GM12878 (cell line): ENCODE measurements around the gene TBC1D5. TPM values are rescaled to one million over a fixed set of nuclear protein-coding genes. Genes with fewer than 3 reads are reported as not detected.

ENCODE experiments used
- ATAC-seq: fragments of 200-7000 bp; cut with Tn5 transposase; 3 replicates; pipeline ENCODE4 v1.9.1; 2020; ENCODE audit warnings: mild to moderate bottlenecking, moderate library complexity
- BruUV-seq: library from RNA; stranded (reverse); fragments of 400-500 nt; replicated peaks from 2 replicates; lab custom pipeline; 2021; lab: Mats Ljungman, UMichigan
- CTCF ChIA-PET: fragments of 300-600 bp; sonication (Branson Sonifier 250); formaldehyde crosslinking; extraction: SDS; loops from one replicate; lab custom pipeline; 2021; ENCODE audit warnings: inconsistent platforms; lab: Yijun Ruan, JAX
- POLR2A ChIA-PET: fragments of 350-600 bp; formaldehyde crosslinking; extraction: SDS; loops from one replicate; lab custom pipeline; 2021; ENCODE audit warnings: inconsistent platforms; lab: Charles Lee
- RAD21 ChIA-PET: fragments of 300-600 bp; sonication (Branson Sonifier 250); formaldehyde crosslinking; loops from one replicate; lab custom pipeline; 2023; ENCODE audit warnings: antibody characterized with exemption; ENCODE audit not compliant: unreplicated experiment; lab: Charles Lee
- SMC1A ChIA-PET: fragments of 300-600 bp; sonication (Branson Sonifier 250); formaldehyde crosslinking; loops from one replicate; lab custom pipeline; 2023; ENCODE audit not compliant: unreplicated experiment, uncharacterized antibody; lab: Charles Lee
- DNase-seq: peaks from one replicate; pipeline ENCODE4 v3.0.0-alpha.2; 2011; ENCODE audit warnings: low read depth, low spot score
- FAIRE-seq: peaks from 3 replicates; lab custom pipeline; 2011; peaks lifted over from hg19 to GRCh38; lab: Jason Lieb, UNC
- H2AFZ ChIP-seq: 2 replicates; pipeline ENCODE4 v1.6.0; 2011; ENCODE audit warnings: low read depth, low read length, control low read depth; ENCODE audit not compliant: control insufficient read depth
- H3K27ac ChIP-seq: 2 replicates; pipeline ENCODE4 v1.5.1; 2011; ENCODE audit warnings: control low read depth; ENCODE audit not compliant: control insufficient read depth, insufficient read depth
- H3K27me3 ChIP-seq, 2 experiments: replicated peaks in 1 of 2; 2 replicates each; pipeline versions ENCODE4 v1.6.0 to v1.6.1; 2011; ENCODE audit warnings: low read length in 1 of 2; ENCODE audit not compliant: control insufficient read depth in 2 of 2, insufficient read depth in 2 of 2
- H3K36me3 ChIP-seq, 2 experiments: 2 replicates each; pipeline ENCODE4 v1.5.1; 2011; ENCODE audit warnings: low read length in 1 of 2; ENCODE audit not compliant: control insufficient read depth in 2 of 2, insufficient read depth in 2 of 2
- H3K4me1 ChIP-seq: 2 replicates; pipeline ENCODE4 v1.6.1; 2011; ENCODE audit warnings: mild to moderate bottlenecking, low read length, moderate library complexity, mixed read lengths; ENCODE audit not compliant: control insufficient read depth, insufficient read depth
- H3K4me2 ChIP-seq: 2 replicates; pipeline ENCODE4 v1.6.0; 2011; ENCODE audit warnings: control low read depth; ENCODE audit not compliant: control insufficient read depth, insufficient read depth
- H3K4me3 ChIP-seq: fragments of 200-600 bp; sonication (generic); 2 replicates; pipeline ENCODE4 v1.5.1; 2016
- H3K79me2 ChIP-seq: 2 replicates; pipeline ENCODE4 v1.6.0; 2011; ENCODE audit warnings: low read length; ENCODE audit not compliant: control insufficient read depth, insufficient read depth
- H3K9ac ChIP-seq: 2 replicates; pipeline ENCODE4 v1.8.0; 2011; ENCODE audit warnings: low read length, control low read depth, mixed read lengths; ENCODE audit not compliant: control insufficient read depth, insufficient read depth
- H3K9me3 ChIP-seq: replicated peaks from 3 replicates; pipeline ENCODE4 v1.5.1; 2011; ENCODE audit warnings: mild to moderate bottlenecking, low read length; ENCODE audit not compliant: control insufficient read depth, insufficient read depth
- H4K20me1 ChIP-seq: 2 replicates; pipeline ENCODE4 v1.6.0; 2011; ENCODE audit not compliant: control insufficient read depth, insufficient read depth
- CEBPZ ChIP-seq: fragments of 150-350 bp; IDR thresholded peaks from 2 replicates; pipeline ENCODE4 v1.6.1; 2016; ENCODE audit warnings: low read depth, low read length
- EP300 ChIP-seq, 2 experiments: fragments of 150-350 bp in 1 of 2; IDR thresholded peaks; 2 replicates each; pipeline ENCODE4 v1.6.1; 2011 to 2012; ENCODE audit warnings: low read depth in 2 of 2, low read length in 2 of 2, borderline replicate concordance in 1 of 2, improper control_type of control experiment in 1 of 2, inconsistent platforms in 1 of 2; ENCODE audit not compliant: control insufficient read depth in 1 of 2
- FOXM1 ChIP-seq: IDR thresholded peaks from 2 replicates; pipeline ENCODE4 v1.6.1; 2012; ENCODE audit warnings: low read depth, mild to moderate bottlenecking, inconsistent platforms, low read length, moderate library complexity
- GATAD2B ChIP-seq: fragments of 450-650 bp; conservative IDR thresholded peaks from 2 replicates; pipeline ENCODE4 v1.6.1; 2017; ENCODE audit warnings: low read depth, mild to moderate bottlenecking, moderate library complexity
- IRF3 ChIP-seq: fragments of 450-650 bp; IDR thresholded peaks from 2 replicates; pipeline ENCODE4 v1.6.1; 2014; ENCODE audit warnings: mild to moderate bottlenecking
- JUNB ChIP-seq: IDR thresholded peaks from 2 replicates; pipeline ENCODE4 v1.6.1; 2016; ENCODE audit warnings: antibody characterized with exemption, mild to moderate bottlenecking
- KDM1A ChIP-seq: fragments of 200-600 bp; sonication (generic); IDR thresholded peaks from 2 replicates; pipeline ENCODE4 v1.6.1; 2016; ENCODE audit warnings: borderline replicate concordance
- MTA3 ChIP-seq: IDR thresholded peaks from 2 replicates; pipeline ENCODE4 v1.6.1; 2012; ENCODE audit warnings: low read length, inconsistent platforms, borderline replicate concordance
- NFIC ChIP-seq: IDR thresholded peaks from 2 replicates; pipeline ENCODE4 v1.6.1; 2012; ENCODE audit warnings: low read depth, mild to moderate bottlenecking, inconsistent platforms, low read length, moderate library complexity
- PAX5 ChIP-seq: IDR thresholded peaks from 2 replicates; pipeline ENCODE4 v1.6.1; 2011; ENCODE audit warnings: low read depth, low read length, borderline replicate concordance
- RB1 ChIP-seq: fragments of 450-650 bp; formaldehyde crosslinking; IDR thresholded peaks from 2 replicates; pipeline ENCODE4 v1.6.1; 2017; ENCODE audit warnings: mild to moderate bottlenecking, borderline replicate concordance
- SRF ChIP-seq, 2 experiments: IDR thresholded peaks; 2 replicates each; pipeline ENCODE4 v1.6.1; 2011; ENCODE audit warnings: low read depth in 2 of 2, low read length in 2 of 2, mild to moderate bottlenecking in 1 of 2, moderate library complexity in 1 of 2
- SUPT20H ChIP-seq: IDR thresholded peaks from 2 replicates; pipeline ENCODE4 v1.6.1; 2011; ENCODE audit warnings: low read depth, mild to moderate bottlenecking, low read length, moderate library complexity, borderline replicate concordance; ENCODE audit not compliant: control insufficient read depth
- TAF1 ChIP-seq: IDR thresholded peaks from 2 replicates; pipeline ENCODE4 v1.6.1; 2011; ENCODE audit warnings: mild to moderate bottlenecking, low read depth, low read length, borderline replicate concordance
- TCF7 ChIP-seq: IDR thresholded peaks from 2 replicates; pipeline ENCODE4 v1.6.1; 2014; ENCODE audit warnings: antibody characterized with exemption, borderline replicate concordance
- ZNF622 ChIP-seq: fragments of 450-650 bp; IDR thresholded peaks from 2 replicates; pipeline ENCODE4 v1.6.1; 2017; ENCODE audit warnings: mild to moderate bottlenecking, inconsistent platforms
- WGBS: methylation state at CpG from one replicate; pipeline ENCODE4 v1.1.6; 2016; ENCODE audit warnings: low lambda C conversion rate; ENCODE audit not compliant: insufficient replicate concordance, insufficient coverage; ENCODE audit errors: missing lambda C conversion rate; 5-methylcytosine and 5-hydroxymethylcytosine counted together
- in situ Hi-C: fragments of 300-500 bp; cut with MboI; formaldehyde crosslinking; loops from 9 replicates; pipeline ENCODE4 v1.14.3; 2018; ENCODE audit warnings: mixed read lengths
- intact Hi-C: fragments of 100-400 bp; cut with micrococcal nuclease; formaldehyde crosslinking; loops from one replicate; pipeline ENCODE4 v1.14.2; 2022; ENCODE audit not compliant: unreplicated experiment
- polyA plus RNA-seq, 11 experiments: library from polyadenylated mRNA; depleted of rRNA in 4 of 11; unstranded in 6 of 11; stranded (reverse) in 5 of 11; fragments of >200 nt; fragmentation: Nextera tagmentation in 4 of 11; fragmentation: Illumina TruSeq in 1 of 11; extraction: Ambion mirVana in 4 of 11; extraction: Trizol in 1 of 11; gene quantifications; 1 replicate in 1 of 11; 2 replicates in 10 of 11; pipeline versions ENCODE4 v1.2.1 to v1.2.3, GENCODE V29; 2011 to 2016; ENCODE audit warnings: inconsistent platforms in 2 of 11, missing spikeins in 2 of 11, low read depth in 1 of 11
- total RNA-seq, 4 experiments: library from RNA; depleted of rRNA in 3 of 4; stranded (reverse); fragments of >200 nt in 3 of 4; fragmentation: Illumina TruSeq in 1 of 4; extraction: Trizol in 1 of 4; gene quantifications; 2 replicates each; pipeline versions ENCODE4 v1.2.1 to v1.2.3, GENCODE V29; 2013 to 2021

TBC1D5 gene
- total and polyA plus RNA-seq, 10 of the 15 experiments (the other 5 are each of a cell fraction or from before 2014, with no cell fraction given), result 5.5 to 61.0 (median 43.8) TPM

GRCh38 chr3:17456650-17457049 lies 285.8 kb downstream of the TBC1D5 start:
- Histone ChIP-seq H3K4me2 (no peak overlapping the region), H3K4me3 (no peak overlapping the region), H3K4me1 (no peaks in the 10 kb centered on the region), H3K79me2 (no peaks in the 10 kb centered on the region), H3K9ac (no peak overlapping the region), H2AFZ (no peak overlapping the region), H4K20me1 (no peaks in the 10 kb centered on the region), H3K36me3 (peaks cover 0 to 4% of the 10 kb centered on the region in 2 experiments; a peak in 1 of 4 replicates), H3K9me3 (no peaks in the 10 kb centered on the region), H3K27me3 (no peaks in the 10 kb centered on the region), H3K27ac (no peak overlapping the region)
- intact Hi-C loops (no loop called here), in situ Hi-C loops (no loop called here)
- no peak for FAIRE-seq
- ChIA-PET RAD21 (no interaction called here), CTCF (no interaction called here), POLR2A (no interaction called here), SMC1A (no interaction called here)
- no peak for ATAC-seq
- WGBS, result 96% methylated on average over 1 of the region's 1 CpG
- BruUV-seq, result no TSS peak
- TF ChIP-seq NFIC, result no peak
- no peak for TF ChIP-seq PAX5
- TF ChIP-seq TCF7, result no peak
- no peak for TF ChIP-seq CEBPZ
- no peak for TF ChIP-seq KDM1A
- TF ChIP-seq SRF (IDR thresholded peaks at IDR 0.05; ENCODE audit: low read depth in 2 of 2, low read length in 2 of 2), result no peak
- TF ChIP-seq RB1, result no peak
- no peak for TF ChIP-seq SUPT20H
- no peak for TF ChIP-seq IRF3
- no peak for TF ChIP-seq FOXM1
- TF ChIP-seq MTA3, result no peak
- no peak for TF ChIP-seq TAF1
- no peak for TF ChIP-seq GATAD2B
- no peak for TF ChIP-seq JUNB
- TF ChIP-seq EP300 (IDR thresholded peaks at IDR 0.05; ENCODE audit: borderline replicate concordance in 1 of 2, control insufficient read depth in 1 of 2, low read depth in 2 of 2, low read length in 2 of 2), result no peak
- no peak for TF ChIP-seq ZNF622
- DNase-seq, result no peak
